Activated CD8-positive, alpha-beta memory T cell treated with anti-CD3 and anti-CD28 coated beads, Interleukin-2, amount 50 U/mL, for 1 hour (primary cell): ENCODE data around the gene TLE3.

Experiments
- DNase-seq: peaks from one replicate; pipeline ENCODE4 v3.0.0-alpha.2; 2020; ENCODE audit errors: extremely low read depth

Gene TLE3

GRCh38 chr15:70006259-70007147, 91.2 kb downstream of the TLE3 start:
- no peak for DNase-seq

- DNase-seq: no peak
Measured at GRCh38 chr15:70004826-70005225, 92.9 kb downstream of the TLE3 start.

GRCh38 chr15:70002897-70003296, 94.8 kb downstream of the TLE3 start:
- no peak for DNase-seq

GRCh38 chr15:70001859-70002258, 95.9 kb downstream of the TLE3 start:
- DNase-seq: no peak

- DNase-seq: no peak
Measured at GRCh38 chr15:69999392-70000085, 98.2 kb downstream of the TLE3 start.

- no peak for DNase-seq
Measured at GRCh38 chr15:69998541-69999391, 99.0 kb downstream of the TLE3 start.

- no peak for DNase-seq
Measured at GRCh38 chr15:69997813-69998212, 99.9 kb downstream of the TLE3 start.
